SK-N-SH treated with all-trans-retinoic acid at 6 μM for 48 hours (cell line): Measurements from ENCODE around the gene NCF2.

Source experiments
- ATAC-seq: fragments of 200-7000 bp; cut with Tn5 transposase; 3 replicates; pipeline ENCODE4 v1.9.1; 2020; ENCODE audit warnings: mild to moderate bottlenecking, moderate library complexity
- ARNTL ChIP-seq: fragments of 450-650 bp; formaldehyde crosslinking; IDR thresholded peaks from 2 replicates; pipeline ENCODE4 v1.5.0; 2020; ENCODE audit warnings: low read depth, mild to moderate bottlenecking, moderate library complexity, borderline replicate concordance
- BACH2 ChIP-seq: fragments of 250-450 bp; sonication (Bioruptor Pico); IDR thresholded peaks from 2 replicates; pipeline ENCODE4 v1.9.0; 2021; ENCODE audit warnings: mild to moderate bottlenecking, borderline replicate concordance
- CREB5 ChIP-seq: fragments of 250-450 bp; sonication (Bioruptor Pico); IDR thresholded peaks from 2 replicates; pipeline ENCODE4 v1.5.1; 2020; ENCODE audit warnings: low read depth, mild to moderate bottlenecking, moderate library complexity
- CSDC2 ChIP-seq: fragments of 250-450 bp; sonication (Bioruptor Pico); IDR thresholded peaks from 2 replicates; pipeline ENCODE4 v1.5.0; 2020; ENCODE audit warnings: mild to moderate bottlenecking, moderate library complexity
- CSRNP3 ChIP-seq: fragments of 250-450 bp; sonication (Bioruptor Pico); IDR thresholded peaks from 2 replicates; pipeline ENCODE4 v1.5.1; 2021; ENCODE audit warnings: mild to moderate bottlenecking, moderate library complexity
- ESRRG ChIP-seq: fragments of 250-450 bp; sonication (Bioruptor Pico); IDR thresholded peaks from 2 replicates; pipeline ENCODE4 v1.6.1; 2021; ENCODE audit warnings: mild to moderate bottlenecking
- ISL1 ChIP-seq: fragments of 250-450 bp; sonication (Bioruptor Pico); IDR thresholded peaks from 2 replicates; pipeline ENCODE4 v2.1.2; 2022; ENCODE audit warnings: mild to moderate bottlenecking, moderate library complexity
- OSR1 ChIP-seq: fragments of 250-450 bp; sonication (Bioruptor Pico); IDR thresholded peaks from 2 replicates; pipeline ENCODE4 v1.8.0; 2022; ENCODE audit warnings: moderate library complexity, mild to moderate bottlenecking, inconsistent platforms
- POU6F1 ChIP-seq: fragments of 250-450 bp; sonication (Bioruptor Pico); IDR thresholded peaks from 2 replicates; pipeline ENCODE4 v1.8.0; 2021; ENCODE audit warnings: low read depth, mild to moderate bottlenecking, moderate library complexity, borderline replicate concordance
- PPARA ChIP-seq: fragments of 250-450 bp; sonication (Bioruptor Pico); IDR thresholded peaks from 2 replicates; pipeline ENCODE4 v1.5.0; 2020; ENCODE audit warnings: mild to moderate bottlenecking, borderline replicate concordance
- RARB ChIP-seq: fragments of 250-450 bp; sonication (Bioruptor Pico); IDR thresholded peaks from 2 replicates; pipeline ENCODE4 v1.8.0; 2021; ENCODE audit warnings: mild to moderate bottlenecking, moderate library complexity
- SNAI2 ChIP-seq: fragments of 250-450 bp; sonication (Bioruptor Pico); IDR thresholded peaks from 2 replicates; pipeline ENCODE4 v1.5.0; 2020; ENCODE audit warnings: mild to moderate bottlenecking, moderate library complexity
- TOX ChIP-seq: fragments of 250-450 bp; sonication (Bioruptor Pico); IDR thresholded peaks from 2 replicates; pipeline ENCODE4 v1.8.0; 2021; ENCODE audit warnings: mild to moderate bottlenecking, moderate library complexity, borderline replicate concordance
- TSHZ2 ChIP-seq: fragments of 250-450 bp; sonication (Bioruptor Pico); IDR thresholded peaks from 2 replicates; pipeline ENCODE4 v1.5.0; 2020; ENCODE audit warnings: mild to moderate bottlenecking, moderate library complexity
- ZC3H10 ChIP-seq: fragments of 250-450 bp; sonication (Bioruptor Pico); IDR thresholded peaks from 2 replicates; pipeline ENCODE4 v1.5.1; 2021; ENCODE audit warnings: mild to moderate bottlenecking, moderate library complexity
- ZFP3 ChIP-seq: fragments of 250-450 bp; sonication (Bioruptor Pico); IDR thresholded peaks from 2 replicates; pipeline ENCODE4 v1.5.0; 2020; ENCODE audit warnings: mild to moderate bottlenecking, moderate library complexity
- ZFP30 ChIP-seq: fragments of 450-650 bp; formaldehyde crosslinking; IDR thresholded peaks from 2 replicates; pipeline ENCODE4 v1.5.0; 2022; ENCODE audit warnings: mild to moderate bottlenecking, moderate library complexity
- ZNF565 ChIP-seq: fragments of 450-650 bp; formaldehyde crosslinking; conservative IDR thresholded peaks from 2 replicates; pipeline ENCODE4 v1.5.0; 2020; ENCODE audit warnings: low read depth, mild to moderate bottlenecking, moderate library complexity
- ZNF70 ChIP-seq: fragments of 450-650 bp; formaldehyde crosslinking; IDR thresholded peaks from 2 replicates; pipeline ENCODE4 v1.5.0; 2020; ENCODE audit warnings: mild to moderate bottlenecking, moderate library complexity
- ZNF8 ChIP-seq: fragments of 450-650 bp; formaldehyde crosslinking; IDR thresholded peaks from 2 replicates; pipeline ENCODE4 v1.5.0; 2020; ENCODE audit warnings: mild to moderate bottlenecking, moderate library complexity
- TF ChIP-seq, protein P1 (sequence below): fragments of 250-450 bp; sonication (Bioruptor Pico); IDR thresholded peaks from 2 replicates; pipeline ENCODE4 v1.8.0; 2020; ENCODE audit warnings: mild to moderate bottlenecking, moderate library complexity, borderline replicate concordance

NCF2 gene

DNA sequence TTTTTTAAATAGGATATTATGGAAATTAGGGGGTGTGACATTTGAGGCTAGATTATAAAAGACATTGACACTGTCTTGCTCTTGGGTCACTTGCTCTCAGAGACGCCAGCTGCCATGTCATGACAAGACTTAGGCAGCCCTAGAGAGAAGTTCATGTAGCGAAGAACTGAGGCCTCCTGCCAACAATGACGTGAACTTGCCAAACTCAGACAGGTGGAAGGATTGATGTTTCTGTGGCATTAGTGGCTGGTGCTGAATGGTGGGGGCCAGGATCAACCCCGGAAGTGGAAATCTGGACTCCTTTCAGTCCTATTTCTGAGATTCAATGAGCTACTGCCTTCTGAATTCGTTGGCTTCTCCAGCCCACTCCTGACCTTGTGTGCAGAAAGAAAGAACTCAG is 14.7 kb downstream of the NCF2 start:
- no peak for ATAC-seq
- TF ChIP-seq BACH2 (no peak), ARNTL (CRISPR knock-in tag) (no peak), PPARA (CRISPR knock-in tag) (no peak), ZNF565 (no peak), TOX (CRISPR knock-in tag) (no peak), CSDC2 (CRISPR knock-in tag) (no peak), ESRRG (no peak), ZNF8 (CRISPR knock-in tag) (no peak), POU6F1 (CRISPR knock-in tag) (no peak), ZFP3 (CRISPR knock-in tag) (no peak), ZC3H10 (CRISPR knock-in tag) (no peak), RARB (CRISPR knock-in tag) (no peak)
- TF ChIP-seq, protein P1, sequence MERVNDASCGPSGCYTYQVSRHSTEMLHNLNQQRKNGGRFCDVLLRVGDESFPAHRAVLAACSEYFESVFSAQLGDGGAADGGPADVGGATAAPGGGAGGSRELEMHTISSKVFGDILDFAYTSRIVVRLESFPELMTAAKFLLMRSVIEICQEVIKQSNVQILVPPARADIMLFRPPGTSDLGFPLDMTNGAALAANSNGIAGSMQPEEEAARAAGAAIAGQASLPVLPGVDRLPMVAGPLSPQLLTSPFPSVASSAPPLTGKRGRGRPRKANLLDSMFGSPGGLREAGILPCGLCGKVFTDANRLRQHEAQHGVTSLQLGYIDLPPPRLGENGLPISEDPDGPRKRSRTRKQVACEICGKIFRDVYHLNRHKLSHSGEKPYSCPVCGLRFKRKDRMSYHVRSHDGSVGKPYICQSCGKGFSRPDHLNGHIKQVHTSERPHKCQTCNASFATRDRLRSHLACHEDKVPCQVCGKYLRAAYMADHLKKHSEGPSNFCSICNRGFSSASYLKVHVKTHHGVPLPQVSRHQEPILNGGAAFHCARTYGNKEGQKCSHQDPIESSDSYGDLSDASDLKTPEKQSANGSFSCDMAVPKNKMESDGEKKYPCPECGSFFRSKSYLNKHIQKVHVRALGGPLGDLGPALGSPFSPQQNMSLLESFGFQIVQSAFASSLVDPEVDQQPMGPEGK (CRISPR knock-in tag): no peak
- TF ChIP-seq, all 23 proteins: peak for 0

GRCh38 chr1:183572721-183573120 is 17.5 kb downstream of the NCF2 start:
- ATAC-seq: no peak
- TF ChIP-seq TSHZ2 (CRISPR knock-in tag) (no peak), PPARA (CRISPR knock-in tag) (no peak), RARB (CRISPR knock-in tag) (no peak), SNAI2 (CRISPR knock-in tag) (no peak), CSRNP3 (CRISPR knock-in tag) (no peak), BACH2 (no peak), ZFP3 (CRISPR knock-in tag) (no peak)

DNA sequence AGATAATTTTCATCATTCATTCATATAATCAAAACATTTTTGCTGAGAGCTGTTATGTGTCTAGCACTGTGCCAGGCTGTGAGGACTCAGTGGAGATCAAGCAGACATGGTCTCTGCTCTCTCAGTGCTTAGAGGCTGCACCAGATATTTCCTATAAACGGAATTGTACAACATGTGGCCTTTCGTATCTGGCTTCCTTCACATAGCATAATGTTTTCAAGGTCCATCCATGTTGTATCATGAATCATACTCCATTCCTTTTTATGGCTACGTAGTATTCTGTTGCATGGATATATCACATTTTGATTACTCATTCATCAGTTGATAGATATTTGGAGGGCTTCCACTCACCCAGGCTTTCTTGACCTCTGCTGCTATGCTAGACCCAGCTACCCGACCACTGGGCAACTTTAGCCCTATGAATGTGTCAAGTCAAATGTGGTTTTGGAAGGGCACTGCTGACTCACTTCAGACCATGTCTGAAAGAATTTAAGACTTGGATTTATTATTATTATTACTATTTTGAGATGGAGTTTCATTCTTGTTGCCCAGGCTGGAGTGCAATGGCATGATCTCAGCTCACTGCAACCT is 18.5 kb downstream of the NCF2 start:
- ATAC-seq: no peak
- TF ChIP-seq ZNF565: no peak
- no peak for TF ChIP-seq ZNF8 (CRISPR knock-in tag)
- no peak for TF ChIP-seq ZC3H10 (CRISPR knock-in tag)
- TF ChIP-seq POU6F1 (CRISPR knock-in tag): no peak
- TF ChIP-seq ISL1 (CRISPR knock-in tag): no peak
- TF ChIP-seq CSDC2 (CRISPR knock-in tag): no peak
- no peak for TF ChIP-seq ESRRG
- TF ChIP-seq ZFP30 (CRISPR knock-in tag): no peak
- TF ChIP-seq CSRNP3 (CRISPR knock-in tag): no peak
- TF ChIP-seq ZNF70: no peak
- TF ChIP-seq CREB5 (CRISPR knock-in tag): no peak
- no peak for TF ChIP-seq OSR1 (CRISPR knock-in tag)
- TF ChIP-seq ARNTL (CRISPR knock-in tag): no peak
- TF ChIP-seq BACH2: no peak
- no peak for TF ChIP-seq TSHZ2 (CRISPR knock-in tag)
- no peak for TF ChIP-seq RARB (CRISPR knock-in tag)
- TF ChIP-seq, all 23 proteins: peak for 0
